Osteoblast (primary cell): Measurements from ENCODE around the gene UMODL1. TPM values are rescaled to one million over a fixed set of nuclear protein-coding genes. Genes with fewer than 3 reads are reported as not detected.

Source experiments
- DNase-seq: peaks from one replicate; pipeline ENCODE4 v3.0.0; 2011; ENCODE audit warnings: low spot score, mixed read lengths; ENCODE audit not compliant: insufficient read length; ENCODE audit errors: missing footprints
- H2AFZ ChIP-seq: 2 replicates; pipeline ENCODE4 v1.6.0; 2011; ENCODE audit warnings: mild to moderate bottlenecking, low read length
- H3K27ac ChIP-seq: 2 replicates; pipeline ENCODE4 v1.5.1; 2011; ENCODE audit warnings: mild to moderate bottlenecking, low read depth, low read length, moderate library complexity
- H3K27me3 ChIP-seq: 2 replicates; pipeline ENCODE4 v1.6.0; 2012; ENCODE audit warnings: mild to moderate bottlenecking, control low read depth, inconsistent platforms, low read length, moderate library complexity; ENCODE audit not compliant: insufficient read depth
- H3K36me3 ChIP-seq: 2 replicates; pipeline ENCODE4 v1.5.1; 2011; ENCODE audit warnings: mild to moderate bottlenecking, low read length, control low read depth, moderate library complexity; ENCODE audit not compliant: insufficient read depth
- H3K4me1 ChIP-seq: 2 replicates; pipeline ENCODE4 v1.5.1; 2011; ENCODE audit warnings: mild to moderate bottlenecking, low read length, control low read depth, moderate library complexity; ENCODE audit not compliant: insufficient read depth
- H3K4me2 ChIP-seq: 2 replicates; pipeline ENCODE4 v1.6.0; 2011; ENCODE audit warnings: mild to moderate bottlenecking, low read length; ENCODE audit not compliant: insufficient read depth
- H3K4me3 ChIP-seq: fragments of 200-600 bp; sonication (generic); 3 replicates; pipeline ENCODE4 v1.5.1; 2012; ENCODE audit warnings: mild to moderate bottlenecking, low read length, inconsistent platforms; ENCODE audit not compliant: insufficient read depth
- H3K79me2 ChIP-seq: 2 replicates; pipeline ENCODE4 v1.6.0; 2012; ENCODE audit warnings: mild to moderate bottlenecking, low read length, control low read depth, inconsistent platforms; ENCODE audit not compliant: insufficient read depth
- H3K9me3 ChIP-seq: 2 replicates; pipeline ENCODE4 v1.5.1; 2011; ENCODE audit warnings: low read depth, low read length, control low read depth
- H4K20me1 ChIP-seq: 2 replicates; pipeline ENCODE4 v1.6.0; 2012; ENCODE audit warnings: mild to moderate bottlenecking, low read length, control low read depth; ENCODE audit not compliant: insufficient read depth
- total RNA-seq: library from RNA; depleted of rRNA; stranded (reverse); fragments of >200 nt; gene quantifications from 2 replicates; pipeline ENCODE4 v1.2.3, GENCODE V29; 2012
- TF ChIP-seq, protein P1 (sequence below): IDR thresholded peaks from 2 replicates; pipeline ENCODE4 v1.5.1; 2011; ENCODE audit warnings: mild to moderate bottlenecking, low read depth, low read length, moderate library complexity; ENCODE audit errors: extremely low read depth

UMODL1 gene
- total RNA-seq, 1 donor = not detected

DNA sequence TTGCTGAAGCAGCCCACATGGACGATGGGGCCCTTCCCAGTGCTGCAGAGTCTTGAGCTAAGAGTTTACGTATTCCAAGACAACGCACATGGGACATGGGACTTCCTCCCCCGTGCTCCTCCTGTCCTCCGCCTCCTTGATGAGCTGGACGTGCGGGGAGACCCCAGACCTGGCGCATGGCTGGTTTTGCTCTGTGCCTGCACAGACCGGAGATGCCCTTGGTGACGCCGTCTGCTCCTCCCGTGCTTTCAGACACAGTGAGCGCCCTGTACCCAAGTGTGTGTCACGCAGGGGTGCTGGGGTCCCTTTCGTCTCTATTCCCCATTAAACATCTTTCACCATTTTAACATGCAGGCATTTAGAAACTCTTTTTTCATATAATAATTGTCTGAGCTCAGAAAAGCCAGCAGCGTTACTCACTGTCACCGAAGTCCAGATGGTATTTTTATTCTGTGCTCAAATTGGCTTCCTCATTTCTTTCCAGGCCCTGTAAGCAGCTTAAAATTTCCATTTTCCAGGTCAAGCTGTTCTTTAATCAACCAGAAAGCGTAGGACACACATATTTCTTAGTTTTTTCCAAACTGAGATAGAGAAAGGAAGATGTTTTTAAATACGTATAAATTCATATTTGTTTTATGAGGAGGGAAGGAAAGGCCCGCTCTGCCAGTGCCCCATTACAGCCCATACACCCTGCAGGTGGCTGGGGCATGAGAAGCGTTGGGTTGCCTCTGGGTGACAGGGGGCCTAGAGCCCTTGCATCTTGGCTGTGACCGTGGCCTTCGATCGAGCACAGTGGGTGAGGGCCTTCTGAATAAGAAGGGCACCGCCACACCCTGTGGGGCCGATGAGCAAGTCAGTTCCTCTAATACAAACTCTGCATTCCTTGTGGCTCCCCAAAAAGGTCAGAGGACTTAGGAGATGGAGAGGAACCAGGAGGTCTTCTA, 43.0 kb upstream of the UMODL1 start:
- H3K79me2 ChIP-seq = no peaks in the 10 kb centered on the region
- H3K36me3 ChIP-seq = no peaks in the 10 kb centered on the region
- H3K9me3 ChIP-seq = no peaks in the 10 kb centered on the region
- H4K20me1 ChIP-seq = no peaks in the 10 kb centered on the region
- H2AFZ ChIP-seq = no peak overlapping the region
- H3K4me1 ChIP-seq = peaks cover 5% of the 10 kb centered on the region
- H3K27me3 ChIP-seq = peaks cover 7% of the 10 kb centered on the region
- H3K4me3 ChIP-seq = no peak overlapping the region
- no peak overlapping the region for H3K27ac ChIP-seq
- TF ChIP-seq, protein P1, sequence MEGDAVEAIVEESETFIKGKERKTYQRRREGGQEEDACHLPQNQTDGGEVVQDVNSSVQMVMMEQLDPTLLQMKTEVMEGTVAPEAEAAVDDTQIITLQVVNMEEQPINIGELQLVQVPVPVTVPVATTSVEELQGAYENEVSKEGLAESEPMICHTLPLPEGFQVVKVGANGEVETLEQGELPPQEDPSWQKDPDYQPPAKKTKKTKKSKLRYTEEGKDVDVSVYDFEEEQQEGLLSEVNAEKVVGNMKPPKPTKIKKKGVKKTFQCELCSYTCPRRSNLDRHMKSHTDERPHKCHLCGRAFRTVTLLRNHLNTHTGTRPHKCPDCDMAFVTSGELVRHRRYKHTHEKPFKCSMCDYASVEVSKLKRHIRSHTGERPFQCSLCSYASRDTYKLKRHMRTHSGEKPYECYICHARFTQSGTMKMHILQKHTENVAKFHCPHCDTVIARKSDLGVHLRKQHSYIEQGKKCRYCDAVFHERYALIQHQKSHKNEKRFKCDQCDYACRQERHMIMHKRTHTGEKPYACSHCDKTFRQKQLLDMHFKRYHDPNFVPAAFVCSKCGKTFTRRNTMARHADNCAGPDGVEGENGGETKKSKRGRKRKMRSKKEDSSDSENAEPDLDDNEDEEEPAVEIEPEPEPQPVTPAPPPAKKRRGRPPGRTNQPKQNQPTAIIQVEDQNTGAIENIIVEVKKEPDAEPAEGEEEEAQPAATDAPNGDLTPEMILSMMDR = no peak
- peak; percentile 48 for DNase-seq
- H3K4me2 ChIP-seq = no peak overlapping the region

DNA sequence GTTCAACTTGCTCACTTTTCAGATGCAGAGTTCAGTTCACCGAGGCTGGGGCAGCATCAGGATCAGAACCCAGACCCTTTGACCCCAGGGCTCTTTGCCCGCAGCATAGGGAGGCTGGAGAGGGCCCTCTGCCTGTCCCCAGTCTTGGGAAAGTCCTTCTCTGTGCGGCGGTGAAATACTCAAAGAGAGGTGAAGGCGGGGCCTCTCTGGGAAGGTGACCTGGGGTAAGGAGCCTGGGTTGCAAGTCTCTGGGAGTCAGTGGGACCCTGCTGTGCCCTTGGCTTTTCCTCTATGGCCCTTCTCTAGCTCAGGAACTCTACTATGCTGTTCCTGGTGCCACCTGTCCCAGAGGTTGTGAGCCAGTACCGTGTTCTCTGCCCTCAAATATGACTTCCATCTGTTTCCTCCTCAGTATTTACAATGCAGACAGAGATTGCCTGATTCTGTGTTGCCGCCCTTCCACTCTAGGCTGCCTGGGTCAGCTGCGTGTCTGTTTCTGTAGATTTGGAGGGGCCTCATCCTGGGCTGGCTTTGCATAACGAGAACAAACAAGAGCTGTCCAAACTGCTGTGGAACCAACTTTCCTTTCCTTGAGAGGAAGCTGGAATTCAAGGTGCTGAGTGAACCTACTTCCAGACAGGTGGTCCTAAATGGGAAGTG, 42.2 kb upstream of the UMODL1 start:
- peak; percentile 58 for DNase-seq
- Histone ChIP-seq H4K20me1 (no peaks in the 10 kb centered on the region), H3K4me2 (no peak overlapping the region), H3K36me3 (no peaks in the 10 kb centered on the region), H3K27me3 (peaks cover 7% of the 10 kb centered on the region), H3K4me1 (peaks cover 5% of the 10 kb centered on the region), H3K79me2 (no peaks in the 10 kb centered on the region), H2AFZ (no peak overlapping the region), H3K4me3 (no peak overlapping the region), H3K9me3 (no peaks in the 10 kb centered on the region), H3K27ac (no peak overlapping the region)
- TF ChIP-seq, protein P1 = no peak

DNA sequence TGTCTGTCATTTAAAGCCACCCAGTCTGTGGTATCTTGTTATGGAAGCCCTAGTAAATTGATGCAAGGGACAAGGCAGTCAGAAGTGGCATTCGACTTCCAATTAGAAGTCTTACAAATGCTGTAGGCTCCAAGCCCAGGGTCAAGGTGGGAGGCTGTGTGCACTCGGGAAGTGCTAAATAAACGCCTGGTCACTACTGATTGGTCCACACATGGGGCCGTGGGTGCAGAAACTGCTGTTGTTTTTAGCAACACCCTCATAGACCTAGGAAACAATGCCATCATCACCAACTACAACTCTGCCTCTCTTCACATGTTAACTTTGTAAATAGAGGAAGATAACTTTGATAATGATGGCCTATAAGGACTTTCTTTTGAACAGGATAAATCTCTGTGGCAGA, 40.8 kb upstream of the UMODL1 start:
- H3K27me3 ChIP-seq = peaks cover 4% of the 10 kb centered on the region
- DNase-seq = no peak
- no peaks in the 10 kb centered on the region for H3K36me3 ChIP-seq
- H3K4me3 ChIP-seq = no peak overlapping the region
- no peaks in the 10 kb centered on the region for H4K20me1 ChIP-seq
- TF ChIP-seq, protein P1 = no peak
- no peak overlapping the region for H3K27ac ChIP-seq
- H3K9me3 ChIP-seq = no peaks in the 10 kb centered on the region
- H3K4me2 ChIP-seq = no peak overlapping the region
- H3K79me2 ChIP-seq = no peaks in the 10 kb centered on the region
- H2AFZ ChIP-seq = no peak overlapping the region
- peaks cover 5% of the 10 kb centered on the region for H3K4me1 ChIP-seq

DNA sequence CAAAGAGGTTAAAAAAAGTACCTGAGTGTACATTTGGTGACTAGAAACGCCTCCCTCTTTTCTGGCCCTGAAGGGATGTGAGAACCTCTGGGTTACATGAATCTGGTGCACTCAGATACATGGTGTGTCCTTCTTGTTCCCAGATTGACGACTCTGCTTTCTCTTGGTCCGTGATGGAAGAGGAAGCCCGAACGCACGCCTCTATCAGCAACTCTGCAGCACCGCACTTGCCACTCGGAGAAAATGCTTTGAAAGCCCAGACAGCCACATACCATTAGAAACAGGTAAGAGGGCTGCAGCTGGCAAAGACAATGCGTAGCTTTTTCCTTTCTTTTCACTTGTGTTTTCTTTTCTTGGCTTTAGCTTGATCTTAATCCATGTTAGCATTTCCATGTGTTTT, 39.9 kb upstream of the UMODL1 start:
- Histone ChIP-seq H3K4me1 (no peaks in the 10 kb centered on the region), H3K4me3 (no peak overlapping the region), H3K36me3 (no peaks in the 10 kb centered on the region), H3K27me3 (peaks cover 4% of the 10 kb centered on the region), H3K79me2 (no peaks in the 10 kb centered on the region), H3K9me3 (no peaks in the 10 kb centered on the region), H4K20me1 (no peaks in the 10 kb centered on the region), H2AFZ (no peak overlapping the region), H3K4me2 (no peak overlapping the region), H3K27ac (no peak overlapping the region)
- no peak for DNase-seq
- TF ChIP-seq, protein P1 = no peak
